K562 (cell line): Measurements from ENCODE around the gene LY6G5B. TPM values are rescaled to one million over a fixed set of nuclear protein-coding genes. Genes with fewer than 3 reads are reported as not detected.

Experiments used
- BDP1 ChIP-seq: IDR thresholded peaks from 3 replicates; pipeline ENCODE4 v1.6.1; 2011; ENCODE audit not compliant: insufficient read length, insufficient read depth
- CREM ChIP-seq: IDR thresholded peaks from 2 replicates; pipeline ENCODE4 v1.6.1; 2014; ENCODE audit warnings: antibody characterized with exemption, low read depth
- ELF1 ChIP-seq: fragments of 200-800 bp; sonication (Bioruptor generic); IDR thresholded peaks from 2 replicates; pipeline ENCODE4 v1.6.1; 2016; ENCODE audit warnings: missing genetic modification characterization, missing compliant biosample characterization
- FOSL1 ChIP-seq: fragments of 200-800 bp; sonication (Bioruptor generic); conservative IDR thresholded peaks from 2 replicates; pipeline ENCODE4 v1.6.1; 2016; ENCODE audit warnings: missing genetic modification characterization, missing compliant biosample characterization
- HOMEZ ChIP-seq: fragments of 250-450 bp; sonication (Bioruptor Pico); IDR thresholded peaks from 2 replicates; pipeline ENCODE4 v1.4.0; 2020; ENCODE audit warnings: mild to moderate bottlenecking, moderate library complexity
- ILF3 ChIP-seq: fragments of 450-650 bp; IDR thresholded peaks from 2 replicates; pipeline ENCODE4 v1.6.1; 2018; ENCODE audit warnings: antibody characterized with exemption, mild to moderate bottlenecking, moderate library complexity, borderline replicate concordance
- MAFF ChIP-seq: IDR thresholded peaks from 2 replicates; pipeline ENCODE4 v1.6.1; 2012; ENCODE audit warnings: low read length, improper control_type of control experiment
- MCM3 ChIP-seq: fragments of 450-650 bp; IDR thresholded peaks from 2 replicates; pipeline ENCODE4 v1.6.1; 2016
- POLR2H ChIP-seq: IDR thresholded peaks from 2 replicates; pipeline ENCODE4 v1.6.1; 2016; ENCODE audit warnings: missing genetic modification characterization, low read depth, mild to moderate bottlenecking, control low read depth, missing compliant biosample characterization, moderate library complexity
- POLR3G ChIP-seq: IDR thresholded peaks from 2 replicates; pipeline ENCODE4 v1.6.1; 2011; ENCODE audit not compliant: insufficient read length, insufficient replicate concordance; ENCODE audit errors: extremely low read depth
- RREB1 ChIP-seq: fragments of 250-450 bp; sonication (Bioruptor Pico); IDR thresholded peaks from 2 replicates; pipeline ENCODE4 v1.4.0; 2020
- SPI1 ChIP-seq: IDR thresholded peaks from 2 replicates; pipeline ENCODE4 v1.6.1; 2011; ENCODE audit warnings: low read depth, low read length, control low read depth, borderline replicate concordance
- SREBF2 ChIP-seq: sonication (generic); formaldehyde crosslinking; IDR thresholded peaks from 2 replicates; pipeline ENCODE4 v1.4.0; 2020; ENCODE audit warnings: mild to moderate bottlenecking, missing genetic modification reagents
- TAF1 ChIP-seq: IDR thresholded peaks from 2 replicates; pipeline ENCODE4 v1.6.1; 2011; ENCODE audit warnings: mild to moderate bottlenecking, low read length, moderate library complexity; ENCODE audit not compliant: insufficient read depth, control insufficient read depth, severe bottlenecking; ENCODE audit errors: extremely low read depth
- ZBTB7A ChIP-seq: IDR thresholded peaks from 2 replicates; pipeline ENCODE4 v1.6.1; 2011; ENCODE audit warnings: low read depth, mild to moderate bottlenecking, low read length, moderate library complexity, borderline replicate concordance; ENCODE audit not compliant: control insufficient read depth
- ZNF316 ChIP-seq: fragments of 450-650 bp; IDR thresholded peaks from 2 replicates; pipeline ENCODE4 v1.6.1; 2016
- ZNF655 ChIP-seq: fragments of 250-450 bp; sonication (Bioruptor Pico); IDR thresholded peaks from 2 replicates; pipeline ENCODE4 v1.5.0; 2021
- polyA plus RNA-seq, 8 experiments: library from polyadenylated mRNA; depleted of rRNA in 4 of 8; stranded (reverse) in 5 of 8; unstranded in 3 of 8; fragments of >200 nt; fragmentation: Nextera tagmentation in 2 of 8; fragmentation: Illumina TruSeq in 1 of 8; extraction: Ambion mirVana in 2 of 8; extraction: Trizol in 1 of 8; gene quantifications; 2 replicates each; pipeline versions ENCODE4 v1.2.1 to v1.2.3, GENCODE V29; 2011 to 2014; ENCODE audit warnings: inconsistent platforms in 1 of 8, missing spikeins in 1 of 8
- total RNA-seq, 7 experiments: library from RNA; depleted of rRNA in 6 of 7; stranded (reverse); fragments of >200 nt in 6 of 7; fragmentation: Illumina TruSeq in 2 of 7; extraction: Trizol in 2 of 7; gene quantifications; 2 replicates each; pipeline versions ENCODE4 v1.2.1 to v1.2.3, GENCODE V29; 2011 to 2021; ENCODE audit warnings: low replicate concordance in 1 of 7

Gene LY6G5B
- total and polyA plus RNA-seq, 9 of the 15 experiments (the other 6 are each of a cell fraction or from before 2014, with no cell fraction given) = 6.0 to 27.0 (median 7.5) TPM

DNA sequence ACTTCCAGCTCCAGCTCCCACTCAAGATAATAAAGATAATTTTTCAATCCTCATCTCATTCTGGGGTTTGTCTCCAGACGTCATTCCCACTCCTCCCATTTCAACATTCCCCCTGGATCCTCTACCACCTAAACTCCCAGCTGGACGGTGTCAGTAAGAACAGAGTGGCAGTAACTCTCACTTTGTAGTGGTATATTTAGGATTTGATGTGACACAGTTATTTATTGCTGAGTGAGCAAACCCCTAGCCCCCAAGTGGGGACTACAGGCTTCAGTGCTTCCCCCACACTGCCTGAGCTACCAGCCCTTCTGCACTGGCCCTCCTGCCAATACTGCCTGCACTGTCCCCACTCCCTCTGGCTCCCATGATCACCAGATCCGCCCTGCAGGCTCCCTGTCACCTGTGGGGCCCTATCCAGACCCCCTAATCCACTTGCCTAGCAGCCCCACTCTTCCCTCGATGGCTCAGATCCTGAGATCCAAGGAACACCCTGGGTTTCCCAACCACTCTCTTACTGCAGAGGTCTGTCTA, 11.6 kb upstream of the LY6G5B start (continued):
- no peak for TF ChIP-seq HOMEZ (CRISPR knock-in tag)
- TF ChIP-seq FOSL1 = no peak
- TF ChIP-seq TAF1 = peak; percentile 30
- no peak for TF ChIP-seq BDP1
- no peak for TF ChIP-seq ELF1
- TF ChIP-seq ZNF655 = no peak
- TF ChIP-seq SREBF2 (CRISPR knock-in tag) = no peak
- no peak for TF ChIP-seq ILF3
- no peak for TF ChIP-seq MCM3
- no peak for TF ChIP-seq POLR3G
- no peak for TF ChIP-seq SPI1
- TF ChIP-seq CREM = no peak
- TF ChIP-seq ZBTB7A = peak; percentile 49; the same call in 1 of the 2 replicates
- TF ChIP-seq ZNF316 = peak; percentile 95
- peak; percentile 76 for TF ChIP-seq MAFF
- TF ChIP-seq POLR2H (tag) = no peak
- no peak for TF ChIP-seq RREB1 (CRISPR knock-in tag)
